Smooth muscle cell of the brain vasculature (primary cell): ENCODE measurements around the gene CHST8.

Source experiments
- DNase-seq: peaks from one replicate; pipeline ENCODE4 v3.0.0-alpha.2; 2012; ENCODE audit warnings: low read depth, low spot score

CHST8 gene

DNA sequence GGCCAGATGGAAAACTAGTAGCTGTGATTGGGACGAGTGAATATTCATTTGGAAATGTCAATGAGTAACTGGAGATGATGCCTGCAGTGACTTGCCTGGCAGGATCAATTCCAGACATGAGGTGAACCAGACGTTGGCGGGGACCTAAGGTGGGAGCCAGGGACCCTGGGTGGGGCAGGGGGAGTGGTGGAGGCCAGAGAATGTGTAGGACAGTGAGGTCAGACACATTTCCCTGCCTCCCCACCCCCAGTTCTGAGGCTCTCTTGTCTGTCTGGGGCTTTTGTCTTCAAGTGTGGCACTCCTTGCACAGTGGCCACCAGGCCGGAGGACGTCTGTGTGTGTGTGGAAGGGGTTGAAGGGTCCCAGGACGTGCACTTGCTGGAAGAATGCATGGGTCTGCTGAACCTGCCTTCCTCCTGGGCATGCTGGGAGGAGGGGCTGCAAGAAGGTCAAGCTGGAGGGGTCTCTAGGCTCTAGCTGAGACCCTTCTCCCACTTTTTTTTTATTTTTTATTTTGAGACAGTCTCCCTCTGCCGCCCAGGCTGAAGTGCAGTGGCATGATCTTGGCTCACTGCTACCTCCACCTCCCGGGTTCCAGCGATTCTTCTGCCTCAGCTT, 51.6 kb downstream of the CHST8 start:
- DNase-seq, result no peak

DNA sequence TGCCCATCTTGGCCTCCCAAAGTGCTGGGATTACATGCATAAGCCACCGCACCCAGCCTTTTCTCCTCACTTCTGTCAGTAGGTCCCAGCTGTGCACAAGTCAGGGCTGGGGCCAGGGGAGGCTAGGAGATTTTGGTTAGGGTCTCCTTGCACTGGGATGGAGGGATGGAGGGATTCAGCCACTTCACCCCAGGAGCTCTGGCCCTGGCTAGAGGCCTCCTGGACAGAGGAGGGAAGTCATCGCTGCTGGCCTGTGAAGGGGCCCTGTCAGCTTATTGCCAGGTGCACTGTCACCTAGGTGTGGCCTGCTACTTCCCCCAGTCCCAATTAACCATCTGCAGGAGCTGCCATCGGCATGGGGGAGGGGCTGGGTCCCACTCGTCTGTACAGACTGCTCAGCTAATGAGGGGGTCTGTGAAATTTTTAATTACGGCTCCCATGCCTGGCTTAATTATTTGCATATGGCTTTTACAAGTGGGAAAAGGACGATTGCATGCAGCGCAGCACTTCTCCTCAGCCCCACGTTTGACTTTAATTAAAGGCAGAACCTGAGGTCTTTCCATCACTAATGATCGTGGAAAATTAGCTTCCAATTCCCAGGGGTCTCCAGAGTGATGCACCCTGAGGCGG, 52.4 kb downstream of the CHST8 start:
- DNase-seq, result no peak

DNA sequence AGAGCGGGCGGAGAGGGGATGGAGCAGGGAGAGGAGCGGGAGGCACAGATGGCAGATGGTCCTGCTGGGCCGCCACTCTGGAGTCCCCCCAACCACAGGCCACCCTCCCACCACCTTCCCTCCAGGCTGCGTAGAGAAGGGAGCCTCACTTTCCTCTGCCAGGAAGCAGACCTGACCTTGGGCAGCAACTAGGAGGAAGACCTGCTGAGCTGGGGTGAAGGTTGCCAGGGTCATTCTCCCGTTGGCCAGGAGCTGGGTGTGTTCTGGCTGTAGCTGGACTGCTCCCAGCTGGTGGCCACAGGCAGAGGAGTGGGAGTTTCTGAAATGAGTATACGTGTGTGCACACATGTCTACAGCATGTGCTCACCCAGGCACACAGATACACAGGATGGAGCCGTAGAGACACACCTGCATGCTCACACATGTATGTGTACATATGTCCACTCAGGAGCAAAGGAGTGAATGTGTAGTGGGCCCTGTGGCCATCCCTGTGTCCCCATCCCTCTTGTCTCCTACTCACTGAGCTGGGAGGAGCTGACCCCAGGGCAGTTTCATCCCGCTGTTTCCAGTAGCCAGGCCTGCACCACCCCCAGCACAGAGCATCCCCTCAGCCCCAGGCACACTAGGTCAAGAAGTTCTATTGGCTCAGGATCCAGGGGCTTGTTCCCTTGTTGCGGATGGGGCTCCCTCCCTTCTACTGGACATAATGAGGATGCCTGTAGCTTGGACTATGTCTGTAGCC, 53.0 kb downstream of the CHST8 start:
- no peak for DNase-seq

DNA sequence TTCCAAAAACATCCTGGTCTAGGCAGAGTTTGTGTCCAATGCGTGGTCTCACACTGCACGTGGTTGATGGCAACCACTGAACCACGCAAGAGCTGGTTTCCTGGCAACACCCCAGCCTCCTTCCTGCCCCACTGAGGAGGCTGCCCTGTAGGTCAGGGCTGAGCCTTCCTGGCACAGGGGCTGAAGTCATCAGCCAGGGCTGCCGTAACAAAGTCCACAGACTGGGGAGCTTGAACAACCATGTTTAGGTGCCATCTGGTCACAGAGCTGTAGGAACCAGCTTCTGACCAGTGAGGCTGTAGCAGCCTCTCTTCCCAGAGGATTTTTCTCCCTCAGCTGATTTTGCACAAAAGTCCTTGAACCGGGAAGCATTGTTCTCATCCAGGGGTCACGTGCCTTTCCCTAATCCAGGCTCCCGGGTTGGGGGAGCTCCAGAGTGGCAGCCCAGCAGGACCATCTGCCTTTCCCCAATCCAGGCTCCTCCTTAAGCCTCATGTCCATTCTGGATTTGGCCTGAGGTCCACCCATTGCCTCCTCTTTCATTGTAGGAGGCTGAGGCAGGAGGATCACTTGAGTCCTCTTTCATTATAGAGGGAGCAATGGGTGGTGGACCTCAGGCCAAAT, 53.9 kb downstream of the CHST8 start:
- DNase-seq, result no peak

DNA sequence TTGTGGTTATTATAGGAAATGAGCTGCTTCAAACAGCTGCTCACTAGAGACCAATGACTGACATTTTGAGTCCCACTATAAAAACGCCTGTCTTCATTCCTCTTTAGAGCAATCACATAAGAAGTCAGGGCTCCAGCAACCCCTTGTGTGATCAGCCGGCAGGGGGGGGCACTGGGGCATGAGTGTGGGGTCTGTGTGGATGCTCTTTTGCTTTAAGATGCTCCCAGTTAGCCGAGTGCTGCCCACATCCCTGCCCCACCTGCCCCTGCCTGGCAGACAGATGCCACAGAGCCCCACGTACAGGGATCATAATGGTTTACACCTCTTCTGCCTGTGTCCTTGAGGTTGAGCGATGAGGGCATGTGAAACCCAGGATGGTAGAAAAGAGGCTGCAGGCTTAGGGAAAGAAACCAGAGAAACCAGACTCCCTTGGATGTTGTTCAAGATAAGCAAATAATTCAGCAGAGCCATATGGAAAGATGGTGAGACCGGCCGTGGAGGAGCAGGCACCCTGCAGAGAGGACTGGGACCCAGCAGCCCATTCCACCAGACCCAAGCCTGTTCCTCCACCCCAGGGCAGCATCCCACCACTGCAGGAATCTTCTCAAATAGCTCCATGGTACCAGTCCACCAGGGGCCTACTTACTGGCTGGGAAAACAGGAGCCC, 55.4 kb downstream of the CHST8 start:
- DNase-seq, result no peak

DNA sequence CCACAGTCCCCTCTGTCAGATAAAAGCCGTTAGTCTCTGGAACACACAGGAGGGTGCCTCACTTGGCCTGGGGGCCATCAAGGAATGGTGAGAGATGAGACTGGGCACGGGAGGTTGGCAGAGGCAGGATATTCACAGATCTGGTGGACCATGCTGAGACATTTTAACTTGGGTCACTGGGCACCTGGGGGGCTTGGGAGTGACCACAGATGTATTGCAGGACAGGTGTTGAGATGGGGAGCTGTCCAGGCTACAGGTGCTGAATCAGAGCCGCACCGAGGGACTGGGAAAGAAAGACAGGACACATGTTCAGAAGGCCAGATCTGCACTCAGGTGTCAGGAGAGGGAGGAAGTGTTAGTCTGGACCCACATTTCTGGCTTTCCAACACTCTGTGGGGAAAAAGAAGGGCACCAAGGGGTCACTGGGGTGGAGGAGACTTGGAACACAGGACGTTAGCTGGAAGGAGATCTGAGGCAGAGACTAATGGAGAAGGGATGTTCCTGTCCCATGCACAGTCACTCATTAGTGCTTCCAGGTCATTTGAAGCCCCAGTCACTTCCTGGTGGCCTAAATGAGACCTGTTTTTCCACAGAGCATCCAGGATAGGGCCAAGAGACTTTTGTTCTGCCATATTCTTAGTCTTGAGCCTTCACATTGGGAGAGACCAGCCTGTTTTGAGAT, 56.1 kb downstream of the CHST8 start:
- DNase-seq, result no peak

DNA sequence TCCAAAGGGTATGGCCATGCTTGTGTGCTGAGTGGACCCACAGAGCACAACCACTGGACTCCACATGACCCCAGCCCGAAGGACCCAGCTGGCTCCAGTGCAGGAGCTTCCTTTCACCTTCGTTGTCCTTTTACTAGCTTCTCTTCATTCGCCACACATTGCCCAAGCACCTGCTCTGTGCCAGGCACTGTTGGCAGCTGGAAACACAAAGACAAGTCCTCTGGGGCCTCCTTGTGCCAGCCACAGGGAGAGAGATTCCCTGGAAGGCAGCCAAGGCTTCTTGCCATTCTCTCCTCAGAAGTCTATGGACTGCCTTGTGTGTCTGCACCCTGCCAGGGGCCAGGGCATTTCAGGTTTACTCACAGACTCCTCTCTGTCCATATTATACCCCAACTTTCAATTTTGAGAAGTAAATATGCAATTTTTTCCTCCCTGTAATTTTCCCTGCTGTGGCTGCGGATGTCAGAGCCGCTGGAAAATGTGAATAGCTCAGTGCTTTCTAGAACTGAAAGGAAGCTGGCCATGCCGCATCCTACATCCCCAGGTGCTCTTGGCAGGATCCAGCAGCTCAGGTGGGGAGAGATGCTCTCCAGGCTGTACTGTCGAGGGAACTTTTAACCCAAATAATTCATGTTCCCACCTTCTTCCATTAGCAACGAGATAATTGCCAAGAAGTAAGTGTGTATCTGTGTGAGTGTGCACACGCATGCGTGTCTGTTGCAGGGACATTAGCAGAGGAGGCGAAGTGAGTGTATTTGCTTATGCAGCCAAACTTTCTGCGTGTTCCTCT, 57.2 kb downstream of the CHST8 start:
- DNase-seq, result no peak

DNA sequence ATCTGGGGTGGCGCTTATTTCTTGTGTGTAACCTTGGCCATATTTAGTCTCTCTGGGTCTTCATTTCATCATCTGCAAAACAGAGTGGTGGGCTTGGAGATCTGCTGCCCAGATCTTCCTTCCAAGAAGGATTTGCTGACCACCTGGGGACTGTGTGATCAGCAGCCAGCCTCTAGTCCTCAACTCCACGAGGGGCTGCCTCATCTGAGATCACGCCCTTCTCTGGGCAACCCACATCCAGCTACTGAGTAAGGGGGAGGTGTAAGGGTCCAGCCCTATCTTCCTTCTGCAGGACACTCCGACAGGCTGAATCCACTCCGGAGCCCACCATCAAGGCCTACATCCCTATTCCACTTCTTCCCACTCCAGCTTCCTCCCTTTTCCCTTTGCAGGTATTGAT, 57.9 kb downstream of the CHST8 start:
- DNase-seq, result no peak

DNA sequence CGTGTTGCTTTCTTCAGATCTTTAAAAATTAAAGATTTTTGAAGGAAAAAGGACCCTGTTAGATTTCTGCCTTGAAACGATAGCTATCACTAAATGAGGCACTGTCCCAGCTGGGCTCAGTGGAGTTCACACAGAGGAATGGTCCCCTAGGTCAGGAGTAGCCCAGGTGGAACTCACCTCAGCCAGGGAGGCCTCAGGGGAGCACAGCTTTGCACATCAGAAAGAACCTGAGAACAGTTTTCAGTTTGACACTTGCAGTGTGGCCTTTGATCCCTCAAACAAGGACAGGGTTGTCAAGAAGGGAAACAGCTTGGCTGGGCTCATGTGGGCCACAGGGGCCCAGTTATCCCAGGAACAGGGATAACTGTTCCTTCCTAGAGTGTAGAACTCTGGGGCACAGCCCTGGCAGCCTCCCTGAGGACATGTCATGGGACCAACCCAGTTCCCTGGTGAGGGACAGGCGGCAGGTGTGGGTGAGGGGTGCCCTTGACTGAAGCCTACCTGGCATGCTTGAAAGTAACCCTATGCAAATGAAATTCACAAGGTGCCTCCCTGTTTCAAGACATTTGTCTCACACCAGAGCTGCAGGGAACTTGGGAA, 59.4 kb downstream of the CHST8 start:
- DNase-seq, result no peak

DNA sequence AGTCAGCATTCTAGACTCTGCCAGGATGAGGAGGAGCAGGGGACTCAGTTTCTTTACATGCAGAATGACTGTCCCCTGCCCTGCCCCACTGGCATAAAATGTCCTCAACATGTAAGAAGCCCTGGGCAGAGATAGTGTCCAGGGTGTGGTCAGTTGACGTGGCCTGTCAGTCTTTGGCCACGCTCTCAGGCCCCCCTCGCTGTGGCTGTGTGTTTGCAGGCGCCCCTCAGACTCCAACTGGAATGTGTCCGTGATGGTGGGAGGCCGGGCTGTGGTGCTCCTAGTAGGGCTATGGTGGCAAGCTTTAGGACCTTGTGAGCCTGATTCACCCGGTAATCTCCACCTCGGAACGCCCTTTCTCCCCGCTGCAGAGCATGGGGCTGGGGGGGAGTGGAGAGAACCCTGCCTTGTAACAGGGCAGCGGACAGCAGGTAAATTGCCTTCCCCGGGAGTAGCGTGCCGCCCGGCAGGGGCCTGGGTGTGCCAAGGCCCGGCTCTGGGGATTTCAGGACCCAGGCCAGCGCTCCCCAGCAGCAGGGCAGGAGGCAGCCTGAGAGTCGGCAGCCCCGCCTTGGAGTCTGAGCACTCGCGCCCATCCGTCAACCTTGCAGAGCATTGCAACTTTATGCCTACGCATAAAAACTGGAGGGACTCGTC, 62.3 kb downstream of the CHST8 start:
- no peak for DNase-seq

DNA sequence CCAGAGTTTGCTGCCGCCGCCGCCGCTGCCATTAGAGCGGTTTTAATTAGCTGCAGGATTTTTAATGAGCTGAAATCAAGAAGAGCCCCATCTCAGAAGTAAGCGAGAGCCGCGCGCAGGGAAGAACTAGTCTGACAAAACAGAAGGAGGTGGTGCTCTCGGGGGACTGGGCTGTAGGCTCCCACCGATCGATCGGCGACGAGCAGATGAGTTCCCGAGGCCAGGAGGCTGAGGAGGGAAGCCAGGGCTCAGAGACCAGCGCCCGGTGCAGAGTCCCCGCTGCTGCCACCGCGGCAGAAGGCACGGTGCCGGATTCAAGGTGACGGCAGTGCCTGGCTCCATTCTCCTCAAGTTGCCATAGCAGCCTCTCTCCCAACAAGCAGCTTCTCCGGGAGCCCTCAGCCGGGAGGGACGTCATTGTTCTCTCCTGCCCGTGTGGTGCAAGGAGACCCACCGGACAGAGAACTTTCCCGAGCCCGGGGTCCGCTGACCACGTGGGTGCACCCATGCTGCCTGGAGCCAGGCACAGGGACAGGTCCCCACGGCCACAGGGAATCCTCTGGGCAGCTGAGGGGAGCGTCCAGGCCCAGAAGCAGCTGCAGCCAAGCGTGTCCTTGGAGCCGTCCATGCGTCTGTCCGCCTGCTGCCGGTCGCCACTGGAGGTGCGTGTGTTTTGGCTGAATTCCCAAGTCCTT, 62.9 kb downstream of the CHST8 start:
- DNase-seq, result no peak

DNA sequence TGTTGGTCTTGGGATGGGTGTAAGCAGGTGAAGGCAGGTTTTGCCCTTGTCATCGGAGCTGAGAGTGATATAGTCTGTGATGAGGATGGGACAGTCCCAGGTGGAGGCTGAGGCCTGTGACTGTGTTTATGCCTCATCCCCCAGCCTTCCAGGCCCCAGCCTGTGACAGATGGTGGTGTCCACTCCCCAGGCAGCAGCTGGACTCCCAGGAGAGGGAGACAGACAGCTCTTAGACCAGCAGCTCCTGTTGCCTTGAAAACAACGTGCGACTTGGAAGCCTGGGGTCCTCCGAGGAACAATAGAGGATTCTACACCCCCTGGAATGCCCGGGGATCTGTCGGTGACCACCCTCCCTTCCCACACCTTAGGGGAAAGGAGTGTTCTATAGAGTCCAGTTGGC, 63.8 kb downstream of the CHST8 start:
- no peak for DNase-seq

DNA sequence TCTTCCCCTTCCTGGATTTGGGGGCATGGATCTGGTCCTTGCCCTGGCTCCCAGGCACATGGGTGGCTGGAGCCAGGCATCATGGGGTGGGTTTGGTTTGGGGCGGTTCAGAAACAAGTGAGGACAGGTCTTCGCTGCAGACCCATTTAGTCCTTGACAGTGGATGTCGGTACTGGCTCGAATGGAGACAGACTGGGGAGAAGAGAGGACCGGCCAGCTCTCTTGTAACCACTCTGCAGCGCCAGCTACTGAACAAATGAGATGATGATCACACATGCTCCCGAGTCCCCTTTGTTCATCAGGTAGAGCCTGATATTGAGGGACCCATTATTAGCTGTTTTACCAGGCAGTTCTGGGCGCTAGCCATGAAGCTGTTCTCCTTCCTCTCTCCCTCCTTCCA, 64.5 kb downstream of the CHST8 start:
- no peak for DNase-seq

DNA sequence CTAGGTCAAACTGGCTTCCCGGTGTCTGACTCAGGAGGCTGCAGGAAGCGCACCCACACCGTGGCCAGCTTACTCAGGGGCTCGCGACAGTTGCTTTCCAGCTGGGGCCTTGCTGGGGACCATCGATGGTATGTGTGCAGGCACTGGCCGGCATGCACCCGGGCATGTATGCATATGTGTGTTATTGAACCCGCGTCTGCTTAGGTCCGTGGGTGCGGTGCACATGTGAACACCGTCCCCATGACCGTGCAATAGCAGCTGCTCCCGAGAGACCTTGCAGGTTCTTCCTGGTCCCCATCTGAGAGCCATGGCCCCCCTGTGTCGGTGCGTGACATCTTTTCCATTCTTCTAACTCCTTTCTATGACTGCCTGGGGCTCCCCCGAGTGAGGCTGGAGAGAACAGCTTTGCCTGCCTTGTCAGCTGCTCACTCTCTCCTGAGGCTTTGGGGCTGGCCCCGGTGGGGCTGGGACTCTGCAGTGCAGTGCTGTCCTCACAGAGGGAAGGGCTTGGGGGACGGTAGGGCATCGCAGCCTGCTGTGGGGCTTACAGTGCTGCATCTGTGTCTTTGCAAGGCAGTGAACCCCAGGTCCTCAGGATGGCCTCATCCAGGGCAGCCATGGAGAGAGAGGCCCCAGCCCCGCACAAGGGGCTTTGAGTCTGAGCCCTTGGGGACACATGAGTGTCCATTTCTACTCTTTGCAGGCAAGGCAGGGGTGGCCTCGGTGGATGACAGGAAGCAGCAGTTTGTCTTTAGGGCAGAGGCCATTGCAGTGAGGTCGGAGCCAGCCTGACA, 65.1 kb downstream of the CHST8 start:
- no peak for DNase-seq

DNA sequence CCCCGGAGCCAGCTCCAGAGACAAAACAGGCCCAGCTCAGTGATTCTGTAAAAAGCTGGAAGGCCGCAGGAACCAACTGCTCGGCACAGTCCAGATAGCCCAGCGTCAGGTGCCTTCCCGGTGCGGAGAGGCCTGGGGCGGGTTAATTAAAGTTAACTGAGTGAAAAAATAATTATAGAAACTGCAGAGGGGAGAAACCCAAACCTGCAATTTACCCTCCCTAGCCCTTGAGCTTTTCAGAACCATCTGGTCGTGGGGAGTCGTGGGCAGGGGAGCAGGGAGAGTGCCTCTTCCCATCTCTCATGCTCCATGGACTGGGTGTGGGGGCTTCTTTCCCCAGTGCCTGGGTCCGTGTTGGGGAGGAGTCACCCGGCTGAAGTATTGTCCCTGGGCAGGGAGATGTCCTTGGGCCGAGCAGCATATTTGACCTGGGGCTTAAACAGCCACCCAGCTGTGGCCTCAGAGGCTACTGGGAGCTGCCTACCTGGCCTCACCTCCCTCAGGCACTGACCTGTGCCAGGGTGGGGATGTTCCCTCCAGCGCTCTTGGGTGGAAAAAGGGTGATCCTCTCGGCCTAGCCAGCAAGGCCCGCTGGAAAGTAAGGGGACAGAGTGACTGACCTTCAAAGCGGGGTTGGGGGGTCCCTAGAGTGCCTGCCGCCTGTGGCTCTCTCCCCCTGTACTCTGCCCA, 65.9 kb downstream of the CHST8 start:
- DNase-seq, result no peak

DNA sequence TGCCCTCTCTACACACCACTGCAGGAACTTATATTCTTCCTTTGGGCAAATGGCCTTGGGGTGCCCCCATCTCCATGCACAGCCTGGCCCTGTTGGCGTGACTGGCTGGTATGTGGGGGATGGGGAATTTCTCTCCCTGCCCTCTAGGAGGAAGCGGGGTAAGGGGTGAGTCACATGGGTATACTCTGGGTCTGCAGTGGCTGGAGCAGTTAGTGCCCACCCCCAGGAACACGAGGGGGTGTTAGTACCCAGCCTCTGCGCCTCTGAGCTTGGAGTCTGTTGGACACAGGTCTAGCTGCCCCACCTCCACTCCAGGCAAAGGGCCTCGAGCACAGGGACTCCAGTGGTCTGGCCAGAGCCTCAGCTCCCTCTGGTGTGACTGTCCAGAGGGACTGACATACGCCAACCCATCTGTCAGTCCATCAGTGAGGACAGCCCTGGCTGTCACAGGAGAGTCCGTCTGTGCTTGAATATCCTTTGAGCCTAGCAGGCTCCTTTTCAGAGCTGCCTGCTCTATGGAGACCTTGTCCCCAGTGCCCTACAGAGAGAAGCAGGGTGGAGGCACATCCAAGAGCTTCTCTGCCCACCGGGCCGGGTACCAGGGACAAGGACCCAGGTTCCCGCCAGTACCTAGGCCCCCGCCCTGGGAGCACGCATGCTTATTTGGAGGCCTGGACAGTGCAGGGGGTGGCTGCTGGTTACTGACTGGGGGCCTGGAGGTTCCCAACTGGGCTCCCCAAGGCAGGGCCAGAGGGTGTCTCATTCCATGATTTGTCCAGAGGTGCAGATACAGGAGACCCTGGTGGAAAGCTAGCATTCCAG, 66.6 kb downstream of the CHST8 start:
- DNase-seq, result no peak
